ENCODE results near the gene DTD2.
"Not testable (repeated sequence)": the region's sequence is repeated elsewhere in the genome, so short reads cannot be mapped to it uniquely, and the experiment has no call there.

Gene DTD2

DNA sequence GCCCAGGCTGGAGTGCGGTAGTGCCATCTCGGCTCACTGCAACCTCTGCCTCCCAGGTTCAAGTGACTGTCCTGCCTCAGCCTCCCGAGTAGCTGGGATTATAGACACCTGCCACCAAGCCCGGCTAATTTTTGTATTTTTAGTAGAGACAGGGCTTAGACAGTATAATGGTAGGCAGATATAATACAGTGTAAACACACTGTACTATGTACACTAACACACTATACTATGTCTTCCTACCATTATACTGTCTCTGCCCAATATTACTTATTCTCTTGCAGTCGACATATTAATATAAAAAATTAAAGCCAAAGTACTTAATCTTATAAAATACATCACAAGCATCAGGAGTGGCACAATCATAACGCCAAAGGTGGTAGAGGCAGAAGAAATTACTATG is 15.0 kb downstream of the DTD2 start:
- DNase-seq (ENCODE audit: low read depth, low spot score), result no peak

- no peak for DNase-seq (ENCODE audit: low read depth, low spot score)
Measured at GRCh38 chr14:31441273-31442111, 15.8 kb downstream of the DTD2 start.

DNA sequence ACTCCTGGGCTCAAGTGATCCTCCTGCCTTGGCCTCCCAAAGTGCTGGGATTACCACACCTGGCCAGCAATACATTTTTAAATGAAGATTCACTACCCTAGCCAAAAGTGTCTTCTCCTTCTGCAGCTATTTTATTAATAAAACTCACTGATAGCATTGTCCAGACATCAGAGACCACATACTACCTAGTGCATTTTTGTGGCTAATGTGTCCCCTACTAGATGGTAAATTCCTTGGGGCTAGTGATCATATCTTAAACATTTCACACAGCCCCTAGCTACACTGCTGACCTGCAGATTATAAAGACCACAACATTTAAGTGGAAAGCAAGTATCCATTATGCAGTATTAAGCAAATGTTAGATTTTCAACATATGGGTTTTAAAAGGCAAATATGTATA is 17.0 kb downstream of the DTD2 start:
- DNase-seq (ENCODE audit: low read depth, low spot score), result no peak

DNA sequence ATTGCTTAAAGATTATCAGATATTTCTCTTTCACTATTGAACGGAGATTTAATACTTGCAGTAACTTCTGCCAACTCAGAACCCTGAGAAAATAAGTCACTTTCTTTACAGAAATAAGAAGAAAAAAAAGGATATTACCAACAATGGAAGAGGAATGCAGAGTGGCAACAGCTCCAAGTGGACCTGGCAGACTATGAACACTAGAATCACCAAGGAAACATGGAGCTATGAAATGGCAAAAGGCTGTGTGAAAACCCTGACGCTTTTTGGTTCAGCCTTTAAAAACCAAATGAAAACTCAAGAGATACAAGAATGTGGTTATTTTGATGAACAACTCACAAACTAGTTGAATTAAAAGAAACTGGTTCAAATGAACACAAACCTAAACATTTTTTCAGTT is 17.7 kb downstream of the DTD2 start:
- no peak for DNase-seq (ENCODE audit: low read depth, low spot score)

DNA sequence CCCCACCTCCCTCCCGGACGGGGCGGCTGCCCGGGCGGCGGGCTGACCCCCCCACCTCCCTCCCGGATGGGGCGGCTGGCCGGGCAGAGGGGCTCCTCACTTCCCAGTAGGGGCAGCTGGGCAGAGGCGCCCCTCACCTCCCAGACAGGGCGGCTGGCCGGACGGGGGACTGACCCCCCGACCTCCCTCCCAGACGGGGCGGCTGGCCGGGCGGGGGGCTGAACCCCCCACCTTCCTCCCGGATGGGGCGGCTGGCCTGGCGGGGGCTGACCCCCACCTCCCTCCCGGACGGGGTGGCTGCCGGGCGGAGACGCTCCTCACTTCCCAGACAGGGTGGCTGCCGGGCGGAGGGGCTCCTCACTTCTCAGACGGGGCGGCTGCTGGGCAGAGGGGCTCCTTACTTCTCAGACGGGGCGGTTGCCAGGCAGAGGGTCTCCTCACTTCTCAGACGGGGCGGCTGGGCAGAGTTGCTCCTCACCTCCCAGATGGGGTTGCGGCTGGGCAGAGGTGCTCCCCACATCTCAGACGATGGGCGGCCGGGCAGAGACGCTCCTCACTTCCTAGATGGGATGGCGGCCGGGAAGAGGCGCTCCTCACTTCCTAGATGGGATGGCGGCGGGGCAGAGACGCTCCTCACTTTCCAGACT is 20.1 kb downstream of the DTD2 start:
- DNase-seq (ENCODE audit: low read depth, low spot score), result not testable (repeated sequence)

- DNase-seq (ENCODE audit: low read depth, low spot score), result no peak
Measured at GRCh38 chr14:31435276-31435675, 22.0 kb downstream of the DTD2 start.

DNA sequence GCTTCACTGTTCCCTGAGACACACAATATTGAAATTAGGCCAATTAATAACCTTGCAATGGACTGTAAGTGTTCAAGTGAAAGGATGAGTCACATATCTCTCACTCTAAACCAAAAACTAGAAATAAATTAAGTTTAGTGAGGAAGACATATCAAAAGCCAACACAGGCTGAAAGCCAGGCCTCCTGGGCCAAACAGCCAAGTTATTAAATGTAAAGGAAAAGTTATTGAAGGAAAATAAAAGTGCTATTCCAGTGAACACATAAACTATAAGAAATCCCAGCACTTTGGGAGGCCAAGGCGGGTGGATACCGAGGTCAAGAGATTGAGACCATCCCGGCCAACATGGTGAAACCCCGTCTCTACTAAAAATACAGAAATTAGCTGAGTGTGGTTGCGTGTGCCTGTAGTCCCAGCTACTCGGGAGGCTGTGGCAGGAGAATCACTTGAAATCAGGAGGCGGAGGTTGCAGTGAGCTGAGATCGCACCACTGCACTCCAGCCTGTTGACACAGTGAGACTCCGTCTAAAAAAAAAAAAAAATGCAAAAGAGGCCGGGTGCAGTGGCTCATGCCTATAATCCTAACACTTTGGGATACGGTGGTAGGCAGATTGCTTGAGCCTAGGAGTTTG is 26.6 kb downstream of the DTD2 start:
- DNase-seq (ENCODE audit: low read depth, low spot score), result no peak

DNA sequence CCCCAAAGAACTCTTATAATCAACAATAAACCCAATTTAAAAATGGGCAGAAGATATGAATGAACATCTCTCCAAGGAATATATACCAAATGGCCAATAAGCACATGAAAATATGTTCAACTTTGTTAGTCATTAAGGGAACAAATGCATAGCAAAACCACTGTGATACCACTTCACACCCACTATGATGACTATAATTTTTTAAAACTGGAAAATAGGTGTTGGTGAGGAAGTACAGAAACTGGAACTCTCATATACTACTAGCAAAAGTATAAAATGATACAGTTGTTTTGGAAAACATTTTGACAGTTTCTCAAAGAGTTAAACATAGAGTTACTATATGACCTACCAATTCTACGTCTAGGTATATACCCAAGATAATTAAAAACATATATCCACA is 27.5 kb downstream of the DTD2 start:
- no peak for DNase-seq (ENCODE audit: low read depth, low spot score)

DNA sequence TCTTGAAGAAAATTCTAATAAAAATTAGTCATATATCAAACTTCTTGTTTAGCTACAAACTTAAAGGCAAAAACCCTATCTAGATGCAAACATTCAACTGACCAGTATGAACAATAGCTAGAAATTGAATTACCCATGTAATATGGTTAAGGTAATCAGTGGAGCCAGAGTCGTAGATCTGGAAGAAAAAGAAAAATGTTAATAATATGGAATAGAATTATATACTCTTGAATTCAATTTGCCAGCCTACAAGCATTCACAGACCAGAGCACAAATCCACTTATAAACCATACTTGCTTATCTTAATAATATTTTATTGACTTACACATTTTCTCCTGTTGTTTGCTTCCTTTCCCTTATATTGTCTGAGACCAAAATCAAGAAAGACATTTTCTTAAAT is 29.3 kb downstream of the DTD2 start:
- DNase-seq (ENCODE audit: low read depth, low spot score), result no peak

- DNase-seq (ENCODE audit: low read depth, low spot score), result no peak
Measured at GRCh38 chr14:31426663-31427062, 30.6 kb downstream of the DTD2 start.

DNA sequence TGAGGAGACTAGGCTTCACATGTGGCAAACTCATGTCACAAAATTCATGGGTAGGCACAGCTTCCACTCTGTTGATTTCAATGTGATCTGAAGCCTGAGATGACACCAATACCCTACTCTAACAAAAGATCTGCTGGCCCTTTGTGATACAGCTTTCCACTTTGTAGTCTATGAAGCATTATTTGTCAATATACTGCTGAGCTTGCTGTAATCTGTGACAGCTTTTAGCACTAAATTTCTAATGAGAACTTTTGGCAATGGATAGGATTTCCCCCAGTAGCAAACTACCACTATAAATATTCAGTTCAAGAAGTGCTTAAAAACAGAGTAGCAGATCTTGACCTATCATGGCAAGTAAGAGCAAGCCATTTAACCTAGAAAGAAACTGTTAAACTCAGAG is 31.4 kb downstream of the DTD2 start:
- no peak for DNase-seq (ENCODE audit: low read depth, low spot score)

GRCh38 chr14:31421200-31421599 is 36.1 kb downstream of the DTD2 start:
- DNase-seq (ENCODE audit: low read depth, low spot score), result no peak

GRCh38 chr14:31420319-31421111 is 36.8 kb downstream of the DTD2 start, which contains the start of gene HEATR5A:
HEATR5A (minus strand) TSS chr14:31420550; CDS start chr14:31402975, 17,575 bp downstream.
- DNase-seq (ENCODE audit: low read depth, low spot score), result peak; percentile 81

- no peak for DNase-seq (ENCODE audit: low read depth, low spot score)
Measured at GRCh38 chr14:31419967-31420318, 37.4 kb downstream of the DTD2 start.

GRCh38 chr14:31419179-31419966 is 37.9 kb downstream of the DTD2 start:
- no peak for DNase-seq (ENCODE audit: low read depth, low spot score)

DNA sequence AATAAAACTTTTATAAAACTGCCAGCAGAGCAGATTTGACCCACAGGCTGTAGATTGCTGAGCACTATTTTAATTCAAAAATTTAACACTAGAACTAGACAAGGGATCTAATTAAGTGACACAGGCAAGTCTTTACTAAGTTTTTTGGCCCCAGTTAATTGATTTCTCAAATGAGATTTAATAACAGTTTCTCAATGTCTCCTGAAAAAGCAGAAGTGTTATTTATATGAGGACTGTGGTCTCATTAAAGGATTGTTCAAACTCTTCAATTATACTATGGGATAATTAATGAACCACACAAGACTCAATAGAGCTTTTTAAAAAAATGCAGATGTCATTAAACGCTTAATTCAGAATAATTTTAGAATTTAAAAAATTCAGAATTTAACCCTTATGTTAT is 38.9 kb downstream of the DTD2 start:
- DNase-seq (ENCODE audit: low read depth, low spot score), result no peak

- no peak for DNase-seq (ENCODE audit: low read depth, low spot score)
Measured at GRCh38 chr14:31414190-31414833, 43.0 kb downstream of the DTD2 start.

- no peak for DNase-seq (ENCODE audit: low read depth, low spot score)
Measured at GRCh38 chr14:31411218-31411727, 46.0 kb downstream of the DTD2 start.

DNA sequence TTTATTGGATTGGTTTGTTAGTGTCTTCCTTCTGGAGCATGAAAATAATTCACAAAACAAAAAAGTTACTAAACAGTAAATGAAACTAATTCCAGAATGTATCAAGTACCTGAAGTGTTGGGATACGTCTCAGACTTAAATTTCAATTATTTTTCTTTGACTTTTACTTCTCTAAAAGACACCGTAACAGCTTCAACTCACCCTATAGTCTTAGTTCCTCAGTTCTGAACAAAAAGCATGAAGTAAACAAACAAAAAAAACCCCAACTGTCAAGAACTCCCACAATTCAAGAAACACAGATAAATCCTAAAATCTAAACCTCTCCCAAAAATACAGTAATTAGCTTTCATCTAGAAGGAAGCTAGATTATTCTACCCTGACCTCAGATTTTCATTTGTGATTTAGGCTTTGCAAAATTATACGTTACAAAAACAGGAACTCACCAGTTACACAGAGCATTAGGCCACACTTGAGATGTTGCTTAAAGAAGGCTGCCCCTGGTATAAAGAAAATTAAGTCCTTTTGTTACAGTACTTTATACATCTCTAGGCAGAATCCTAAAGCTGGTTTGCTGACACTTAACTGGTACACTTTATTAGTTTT is 47.2 kb downstream of the DTD2 start:
- DNase-seq (ENCODE audit: low read depth, low spot score), result no peak

DNA sequence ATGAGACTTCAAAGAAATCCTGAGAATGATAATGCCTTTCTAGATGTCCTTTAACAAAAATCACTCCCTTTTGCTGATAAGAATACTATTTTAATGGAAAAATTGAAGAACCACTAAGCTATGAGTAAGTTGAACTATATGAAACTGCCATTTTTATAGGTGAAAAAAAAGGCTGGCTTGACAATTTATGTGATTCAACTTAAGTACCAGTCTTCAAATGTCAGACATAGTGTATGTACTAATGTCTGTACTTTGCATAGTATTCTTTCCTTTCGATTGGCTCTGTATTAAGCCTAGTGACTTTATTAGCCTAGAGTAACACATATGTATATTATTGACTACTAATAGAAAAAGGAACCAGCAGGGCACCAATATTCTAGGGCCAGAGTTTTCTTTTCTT is 48.9 kb downstream of the DTD2 start:
- no peak for DNase-seq (ENCODE audit: low read depth, low spot score)
